KMS-11 (cell line): ENCODE data around the gene NRF1.
"Not testable (repeated sequence)": the region's sequence is repeated elsewhere in the genome, so short reads cannot be mapped to it uniquely, and the experiment has no call there.

ENCODE experiments used
- H2AFZ ChIP-seq: fragments of 200-600 bp; sonication (generic); 2 replicates; pipeline ENCODE4 v1.6.1; 2016; ENCODE audit warnings: antibody characterized with exemption, mixed run types, low read depth
- H3K27ac ChIP-seq: fragments of 200-600 bp; sonication (generic); 2 replicates; pipeline ENCODE4 v1.6.1; 2016; ENCODE audit warnings: mild to moderate bottlenecking, mixed run types
- H3K27me3 ChIP-seq: fragments of 200-600 bp; sonication (generic); 2 replicates; pipeline ENCODE4 v1.6.1; 2017; ENCODE audit warnings: mild to moderate bottlenecking, low read depth, mixed run types, moderate library complexity; ENCODE audit not compliant: insufficient read depth
- H3K36me3 ChIP-seq: fragments of 200-600 bp; sonication (generic); 2 replicates; pipeline ENCODE4 v1.6.1; 2017; ENCODE audit warnings: mild to moderate bottlenecking, mixed run types; ENCODE audit not compliant: insufficient read depth
- H3K4me1 ChIP-seq: fragments of 200-600 bp; sonication (generic); 2 replicates; pipeline ENCODE4 v1.6.1; 2016; ENCODE audit warnings: mild to moderate bottlenecking, low read depth, mixed run types; ENCODE audit not compliant: poor library complexity, severe bottlenecking
- H3K4me2 ChIP-seq: fragments of 200-600 bp; sonication (generic); 2 replicates; pipeline ENCODE4 v1.7.0; 2016; ENCODE audit warnings: mild to moderate bottlenecking, mixed run types
- H3K4me3 ChIP-seq: fragments of 200-600 bp; sonication (generic); IDR thresholded peaks from 2 replicates; pipeline ENCODE4 v1.6.1; 2017; ENCODE audit warnings: low read depth, low read length, mixed read lengths; ENCODE audit not compliant: insufficient read depth
- H3K79me2 ChIP-seq: fragments of 200-600 bp; sonication (generic); 2 replicates; pipeline ENCODE4 v1.6.1; 2016; ENCODE audit warnings: low read depth, mixed run types; ENCODE audit not compliant: insufficient read depth
- H3K9ac ChIP-seq: fragments of 200-600 bp; sonication (generic); 2 replicates; pipeline ENCODE4 v1.6.1; 2016; ENCODE audit warnings: mild to moderate bottlenecking, mixed run types
- H4K20me1 ChIP-seq: fragments of 200-600 bp; sonication (generic); 2 replicates; pipeline ENCODE4 v1.6.1; 2016; ENCODE audit warnings: mild to moderate bottlenecking, mixed run types; ENCODE audit not compliant: insufficient read depth
- CTCF ChIP-seq: fragments of 200-600 bp; sonication (generic); conservative IDR thresholded peaks from 2 replicates; pipeline ENCODE4 v1.6.1; 2017; ENCODE audit warnings: low read depth, mild to moderate bottlenecking, antibody characterized with exemption, low read length, moderate library complexity, mixed read lengths

NRF1 gene

GRCh38 chr7:129597672-129598071 lies 13.8 kb upstream of the NRF1 start:
- no peak overlapping the region for H3K4me2 ChIP-seq
- no peak overlapping the region for H2AFZ ChIP-seq
- H3K27me3 ChIP-seq, result no peaks in the 10 kb centered on the region
- no peak overlapping the region for H3K27ac ChIP-seq
- H3K36me3 ChIP-seq, result no peaks in the 10 kb centered on the region
- H3K4me3 ChIP-seq, result no peak overlapping the region
- no peaks in the 10 kb centered on the region for H3K79me2 ChIP-seq
- no peaks in the 10 kb centered on the region for H3K4me1 ChIP-seq
- TF ChIP-seq CTCF, result no peak
- H3K9ac ChIP-seq, result no peak overlapping the region
- H4K20me1 ChIP-seq, result no peaks in the 10 kb centered on the region

- H2AFZ ChIP-seq, result no peak overlapping the region
- no peaks in the 10 kb centered on the region for H3K36me3 ChIP-seq
- H3K4me3 ChIP-seq, result no peak overlapping the region
- no peak for TF ChIP-seq CTCF
- H3K9ac ChIP-seq, result no peak overlapping the region
- H3K79me2 ChIP-seq, result no peaks in the 10 kb centered on the region
- H3K27me3 ChIP-seq, result no peaks in the 10 kb centered on the region
- no peaks in the 10 kb centered on the region for H3K4me1 ChIP-seq
- no peaks in the 10 kb centered on the region for H4K20me1 ChIP-seq
- no peak overlapping the region for H3K4me2 ChIP-seq
- H3K27ac ChIP-seq, result no peak overlapping the region
Observed at GRCh38 chr7:129599174-129599573, 12.3 kb upstream of the NRF1 start.

- H3K9ac ChIP-seq, H3K36me3 ChIP-seq, H3K4me2 ChIP-seq, H3K79me2 ChIP-seq, H3K27me3 ChIP-seq, H3K4me3 ChIP-seq, H3K4me1 ChIP-seq, H4K20me1 ChIP-seq, H3K27ac ChIP-seq, H2AFZ ChIP-seq: not testable (repeated sequence)
Observed at GRCh38 chr7:129603594-129603993, 7.9 kb upstream of the NRF1 start.

DNA sequence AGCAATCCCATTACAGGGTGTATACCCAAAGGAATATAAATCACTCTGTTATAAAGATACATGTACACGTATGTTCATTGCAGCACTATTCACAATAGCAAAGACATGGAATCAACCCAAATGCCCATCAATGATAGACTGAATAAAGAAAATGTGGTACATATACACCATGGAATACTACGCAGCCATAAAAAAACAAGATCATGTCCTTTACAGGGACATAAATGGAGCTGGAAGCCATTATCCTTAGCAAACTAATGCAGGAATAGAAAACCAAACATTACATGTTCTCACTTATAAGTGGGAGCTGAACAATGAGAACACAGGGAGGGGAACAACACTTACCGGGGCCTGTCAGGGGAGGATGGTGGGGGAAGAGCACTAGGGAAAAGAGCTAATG lies 7.5 kb upstream of the NRF1 start:
- not testable (repeated sequence) for H3K4me2 ChIP-seq, H3K27ac ChIP-seq, H3K27me3 ChIP-seq, H3K9ac ChIP-seq, H3K36me3 ChIP-seq, H3K4me3 ChIP-seq, H3K79me2 ChIP-seq, H3K4me1 ChIP-seq, H2AFZ ChIP-seq, H4K20me1 ChIP-seq

DNA sequence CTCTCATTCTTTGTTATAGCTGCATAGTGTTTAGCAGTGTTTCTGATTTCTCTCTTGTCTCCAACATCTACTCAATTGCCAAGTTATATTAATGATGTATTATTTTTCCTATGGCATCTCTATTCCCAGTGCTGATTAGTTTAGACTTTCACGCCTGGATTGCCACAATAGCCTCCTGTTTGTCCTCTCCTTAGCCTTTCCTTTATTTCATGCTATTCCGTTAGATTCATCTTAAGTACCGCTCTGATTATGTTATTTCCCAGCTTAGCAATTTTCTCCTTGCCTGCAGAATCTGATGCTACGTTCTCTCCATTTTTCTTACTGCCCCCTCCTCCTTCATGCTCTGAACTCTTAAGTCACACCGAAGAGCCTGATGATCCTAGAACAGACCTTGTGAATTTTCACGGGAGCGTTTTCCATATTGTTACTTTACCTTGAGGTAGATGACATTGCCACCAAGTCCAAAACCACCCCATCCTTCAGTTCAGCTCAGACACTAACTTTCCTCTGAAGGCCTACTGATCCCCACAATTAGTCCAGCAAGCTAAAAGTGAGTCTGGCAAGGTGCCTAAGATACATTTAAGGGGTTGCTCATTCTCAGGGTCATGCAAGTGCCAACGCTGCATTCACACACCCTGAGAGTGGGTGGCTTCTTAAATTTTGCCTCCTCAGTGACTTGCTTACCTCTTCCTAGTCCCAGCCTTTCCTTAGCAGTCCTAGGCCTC lies 6.6 kb upstream of the NRF1 start:
- Histone ChIP-seq H3K4me3 (no peak overlapping the region), H3K27me3 (no peaks in the 10 kb centered on the region), H3K27ac (no peak overlapping the region), H3K9ac (no peak overlapping the region), H3K36me3 (no peaks in the 10 kb centered on the region; the same call in 1 of the 2 replicates), H4K20me1 (no peaks in the 10 kb centered on the region), H3K79me2 (peaks cover 10% of the 10 kb centered on the region), H2AFZ (no peak overlapping the region), H3K4me1 (peaks cover 3% of the 10 kb centered on the region), H3K4me2 (no peak overlapping the region)
- TF ChIP-seq CTCF, result no peak
